Measurements from ENCODE around the gene SLC9A4.

DNA sequence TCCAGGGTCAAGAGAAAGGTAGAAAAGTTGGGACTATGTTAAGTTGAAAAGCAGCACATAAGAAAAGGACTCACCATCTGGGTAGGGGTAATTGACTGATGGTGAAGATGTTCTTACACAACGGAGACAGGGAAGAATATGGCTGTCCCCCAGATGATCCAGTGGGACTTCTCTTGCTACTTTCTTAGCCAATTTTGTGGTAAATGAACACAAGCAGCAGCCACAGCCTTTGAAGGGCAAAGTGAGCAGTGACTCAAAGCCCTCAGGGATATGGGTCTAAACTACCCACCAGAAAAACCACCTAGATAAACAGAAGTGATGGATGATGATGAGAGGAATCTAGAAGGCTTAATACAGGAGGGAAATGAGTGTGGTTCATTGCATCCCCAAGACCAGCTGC is 80.6 kb downstream of the SLC9A4 start:
- TF ChIP-seq, protein P1, sequence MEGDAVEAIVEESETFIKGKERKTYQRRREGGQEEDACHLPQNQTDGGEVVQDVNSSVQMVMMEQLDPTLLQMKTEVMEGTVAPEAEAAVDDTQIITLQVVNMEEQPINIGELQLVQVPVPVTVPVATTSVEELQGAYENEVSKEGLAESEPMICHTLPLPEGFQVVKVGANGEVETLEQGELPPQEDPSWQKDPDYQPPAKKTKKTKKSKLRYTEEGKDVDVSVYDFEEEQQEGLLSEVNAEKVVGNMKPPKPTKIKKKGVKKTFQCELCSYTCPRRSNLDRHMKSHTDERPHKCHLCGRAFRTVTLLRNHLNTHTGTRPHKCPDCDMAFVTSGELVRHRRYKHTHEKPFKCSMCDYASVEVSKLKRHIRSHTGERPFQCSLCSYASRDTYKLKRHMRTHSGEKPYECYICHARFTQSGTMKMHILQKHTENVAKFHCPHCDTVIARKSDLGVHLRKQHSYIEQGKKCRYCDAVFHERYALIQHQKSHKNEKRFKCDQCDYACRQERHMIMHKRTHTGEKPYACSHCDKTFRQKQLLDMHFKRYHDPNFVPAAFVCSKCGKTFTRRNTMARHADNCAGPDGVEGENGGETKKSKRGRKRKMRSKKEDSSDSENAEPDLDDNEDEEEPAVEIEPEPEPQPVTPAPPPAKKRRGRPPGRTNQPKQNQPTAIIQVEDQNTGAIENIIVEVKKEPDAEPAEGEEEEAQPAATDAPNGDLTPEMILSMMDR (IDR thresholded peaks at IDR 0.05; ENCODE audit: poor library complexity, severe bottlenecking): no peak
- no peak for TF ChIP-seq POLR2AphosphoS5 (IDR thresholded peaks at IDR 0.05)
- no peak for TF ChIP-seq EZH2 (IDR thresholded peaks at IDR 0.05; ENCODE audit: borderline replicate concordance, insufficient read depth, low read length, poor library complexity, severe bottlenecking)
- no peak for TF ChIP-seq SMC3 (conservative IDR thresholded peaks at IDR 0.05; ENCODE audit: poor library complexity)
